GM21381 (cell line): ENCODE measurements around the gene RTN4RL2.

ENCODE experiments used
- ATAC-seq: cut with Tn5 transposase; IDR thresholded peaks from one replicate; pipeline ENCODE4 v1.9.1; 2021; ENCODE audit warnings: mild to moderate bottlenecking, moderate library complexity; ENCODE audit not compliant: unreplicated experiment

RTN4RL2 gene

DNA sequence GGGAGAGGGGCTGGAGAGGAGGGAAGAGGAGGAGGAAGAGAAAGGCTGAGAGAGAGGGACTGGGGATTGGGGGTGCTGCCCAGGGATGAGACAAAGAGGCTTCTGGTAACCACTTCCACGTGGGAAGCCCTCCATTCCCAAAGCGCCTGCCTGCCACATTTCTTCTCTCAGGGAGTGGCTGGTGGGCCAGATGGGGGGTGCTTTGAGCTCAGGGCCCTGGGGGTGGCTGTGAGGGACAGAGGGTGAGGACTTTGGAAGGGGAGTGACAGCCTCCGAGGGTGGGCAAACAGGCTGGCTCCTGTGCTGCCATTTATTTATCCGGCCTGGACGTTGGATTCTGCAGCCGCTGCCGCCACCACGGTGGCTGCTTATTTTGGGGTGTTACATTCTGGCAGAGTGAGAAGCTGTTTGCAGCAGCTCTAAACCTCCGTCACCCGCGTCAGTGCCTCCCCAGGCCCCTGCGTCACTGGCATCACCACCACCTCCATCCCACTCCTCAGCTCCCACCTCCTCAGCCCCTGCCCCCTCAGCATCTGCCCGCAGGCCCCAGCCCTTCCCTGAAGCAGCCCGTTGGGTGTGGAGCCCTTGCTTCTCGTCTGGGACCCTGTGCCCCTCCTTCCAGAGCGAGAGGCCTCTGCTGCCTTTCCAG, 1.6 kb downstream of the RTN4RL2 start:
- no peak for ATAC-seq

DNA sequence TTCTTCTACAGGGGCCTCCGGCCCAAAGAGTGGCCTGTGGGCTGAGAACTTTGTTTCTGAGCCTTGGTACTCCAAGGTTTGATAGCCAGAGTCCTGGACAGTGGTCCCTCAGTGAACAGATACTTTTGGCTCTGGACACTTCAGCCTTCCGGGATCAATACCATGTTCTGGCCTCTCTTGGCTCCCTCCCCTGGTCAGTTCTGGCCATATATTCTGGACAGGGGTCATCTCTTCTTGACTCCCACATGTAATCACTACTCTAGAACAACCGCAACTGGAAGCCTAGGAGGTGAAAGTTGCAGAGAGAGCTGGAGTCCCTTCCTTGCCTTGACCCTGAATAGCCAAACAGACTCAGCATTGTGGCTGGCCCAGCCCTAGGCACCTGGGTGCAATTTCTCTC, 2.3 kb downstream of the RTN4RL2 start:
- no peak for ATAC-seq

DNA sequence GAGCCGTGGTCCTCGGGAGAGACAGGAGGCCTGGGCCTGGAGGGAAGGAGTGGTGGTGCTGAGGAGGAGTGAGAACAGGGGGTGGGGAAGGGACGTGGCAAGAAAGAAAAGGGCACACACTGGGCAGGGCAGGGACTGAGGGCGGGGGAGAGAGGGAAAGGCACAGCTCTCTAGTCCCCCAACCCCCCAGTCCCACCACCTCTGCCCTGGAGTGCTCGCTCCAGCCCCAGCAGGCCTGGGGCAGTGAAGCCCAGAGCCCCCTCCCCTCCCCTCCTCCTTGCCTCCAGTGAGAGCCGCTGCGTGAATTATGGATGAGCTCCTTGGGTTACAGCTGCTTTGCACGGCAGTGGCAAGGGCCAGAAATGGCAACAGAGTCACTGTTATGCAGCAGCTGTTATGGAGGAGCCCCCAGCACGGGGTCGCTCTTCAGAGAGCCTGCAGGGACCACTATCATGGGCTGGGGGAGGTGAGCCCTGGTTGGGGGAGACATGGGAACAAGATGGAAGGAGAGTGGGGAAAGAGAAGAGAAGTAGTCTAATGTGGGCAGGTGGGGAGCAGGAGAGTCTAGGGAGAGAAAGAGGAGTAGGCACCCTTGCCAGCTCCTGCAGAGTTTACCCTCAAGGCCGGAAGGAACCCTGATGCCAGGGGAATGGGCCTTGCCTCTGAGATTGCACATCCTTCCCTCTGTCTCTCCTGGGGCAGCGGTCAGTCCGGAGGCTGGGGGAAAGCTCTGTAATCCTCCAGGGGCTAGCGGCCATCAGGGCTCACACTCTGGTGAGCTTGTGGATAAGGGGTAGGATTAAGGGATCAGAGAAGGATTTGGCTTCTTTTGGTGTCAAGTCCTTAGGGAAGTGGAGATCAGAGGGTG, 3.6 kb downstream of the RTN4RL2 start:
- ATAC-seq, result no peak

DNA sequence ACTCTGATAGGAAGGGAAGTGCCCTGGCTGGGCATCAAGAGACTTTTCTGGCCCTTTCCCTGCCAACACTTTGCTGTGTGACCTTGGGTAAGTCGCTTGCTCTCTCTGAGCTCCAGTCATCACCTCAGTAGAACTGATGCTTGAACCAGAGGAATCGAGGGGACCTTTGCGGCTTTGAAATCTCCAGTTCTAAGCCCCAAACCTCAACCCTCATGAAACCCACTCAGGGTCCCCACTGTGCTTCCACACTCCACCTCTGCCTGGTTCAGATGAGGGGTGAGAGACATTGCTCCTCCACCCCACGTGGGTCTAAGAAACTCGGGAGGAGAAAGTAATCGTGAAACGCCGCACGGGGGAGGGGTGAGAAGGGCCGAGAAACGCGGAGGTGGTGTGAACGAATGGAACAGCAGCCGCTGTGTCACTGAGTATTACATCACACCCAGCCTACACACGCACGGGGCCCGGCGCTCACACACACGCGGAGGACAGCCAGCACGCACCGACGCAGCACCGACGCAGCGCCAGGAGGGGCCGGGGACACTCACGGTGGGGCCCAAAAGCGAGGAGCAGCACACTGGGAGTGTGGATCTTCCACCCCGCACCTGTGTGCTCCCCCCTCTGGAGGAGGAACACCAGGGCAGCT, 4.3 kb downstream of the RTN4RL2 start:
- no peak for ATAC-seq

DNA sequence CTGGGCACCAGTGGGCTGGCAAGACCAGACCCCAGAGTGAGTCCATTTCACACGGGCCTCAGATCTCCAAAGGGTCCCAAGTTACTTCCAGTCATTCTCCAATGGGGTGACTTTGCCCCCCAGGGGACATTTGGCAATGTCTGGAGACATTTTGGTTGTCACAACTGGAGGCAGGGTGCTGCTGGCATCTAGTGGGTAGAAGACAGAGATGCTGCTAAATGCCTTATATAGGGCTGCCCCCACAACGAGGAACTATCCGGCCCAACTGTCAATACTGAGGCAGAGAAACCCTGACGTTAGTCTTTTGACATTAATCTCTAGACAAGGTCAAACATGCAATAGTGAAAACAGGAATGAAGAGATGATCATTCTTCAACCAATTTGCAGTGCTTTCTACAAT, 6.4 kb downstream of the RTN4RL2 start:
- no peak for ATAC-seq

GRCh38 chr11:57467508-57468157, 7.3 kb downstream of the RTN4RL2 start:
- ATAC-seq, result no peak

GRCh38 chr11:57468276-57468675, 7.9 kb downstream of the RTN4RL2 start:
- ATAC-seq, result no peak

DNA sequence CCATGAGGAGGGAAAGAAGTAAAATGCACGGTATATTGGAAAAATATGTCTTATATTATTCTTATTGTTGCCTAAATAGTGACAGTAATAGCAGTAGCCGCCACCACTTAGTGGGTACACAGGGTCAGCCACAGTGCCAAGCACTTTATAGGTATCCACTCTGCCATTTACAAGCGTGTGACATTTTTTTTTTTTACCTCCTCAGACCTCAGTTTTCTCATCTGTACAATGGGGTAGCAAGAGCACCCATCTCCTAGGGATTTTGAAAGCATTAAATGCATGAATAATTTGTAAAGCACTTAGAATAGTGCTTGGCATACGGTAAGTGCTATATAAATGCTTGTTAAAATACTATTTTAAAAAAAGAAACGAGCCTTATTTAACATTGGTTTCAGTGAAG, 8.9 kb downstream of the RTN4RL2 start:
- ATAC-seq, result no peak

DNA sequence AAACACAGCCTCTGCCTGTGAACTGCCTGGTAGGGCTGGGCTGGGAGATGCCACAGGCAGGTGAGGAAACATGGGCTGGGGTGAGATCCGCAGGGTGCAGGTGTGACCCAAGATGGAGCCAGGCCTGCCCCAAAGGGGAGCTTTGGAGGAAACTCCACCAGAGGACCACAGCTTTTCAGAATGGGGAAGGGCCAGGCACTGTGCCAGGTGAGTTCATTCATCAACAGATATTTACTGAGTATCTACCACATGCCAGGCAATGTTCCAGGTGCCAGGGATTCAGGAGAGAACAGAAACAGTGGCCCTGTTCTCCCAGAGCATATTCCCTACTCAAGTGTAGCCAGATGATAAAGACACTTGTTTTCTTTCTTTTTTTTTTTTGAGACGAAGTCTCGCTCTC, 11.2 kb downstream of the RTN4RL2 start:
- ATAC-seq, result no peak

- no peak for ATAC-seq
Observed at GRCh38 chr11:57473285-57473841, 13.0 kb downstream of the RTN4RL2 start.

DNA sequence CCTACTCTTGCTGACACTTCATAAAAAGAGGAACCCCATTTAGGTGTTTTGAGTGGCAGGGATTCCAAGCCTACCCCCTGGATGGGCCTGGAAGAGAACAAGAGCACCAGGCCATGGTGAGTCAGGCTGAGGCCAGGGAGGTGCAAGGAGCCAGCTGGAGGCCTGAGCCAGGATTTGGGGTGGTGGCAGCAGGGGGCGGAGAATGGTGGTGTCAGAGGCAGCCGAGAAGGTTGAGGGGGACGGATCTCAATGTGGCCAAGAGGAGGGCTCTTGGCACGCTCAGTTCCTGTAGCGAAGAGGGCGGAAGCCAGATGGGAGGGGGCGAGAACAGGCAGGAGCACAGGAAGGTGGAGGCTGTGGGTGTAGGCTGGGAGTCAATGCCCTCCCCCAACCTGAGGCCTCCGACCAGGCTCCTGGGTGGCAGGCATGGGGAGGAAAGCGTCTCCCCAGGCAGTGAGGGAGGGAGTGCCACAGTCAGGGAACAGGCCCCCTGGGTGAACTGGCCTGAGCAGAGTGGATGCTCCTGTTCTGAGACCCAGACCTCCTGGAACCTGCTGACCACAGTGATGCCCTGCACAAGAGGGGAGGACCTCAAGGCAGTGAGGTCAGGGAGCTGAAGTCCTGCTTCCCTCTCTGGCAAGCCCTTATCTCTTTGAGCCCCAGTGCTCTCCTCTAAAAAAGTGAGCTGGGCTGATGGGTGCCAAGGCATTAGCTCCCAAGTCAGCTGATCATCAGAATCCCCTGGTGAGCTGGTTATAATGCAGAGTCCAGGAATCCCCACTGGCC, 13.9 kb downstream of the RTN4RL2 start:
- peak; percentile 46 for ATAC-seq

GRCh38 chr11:57474803-57475115, 14.4 kb downstream of the RTN4RL2 start:
- no peak for ATAC-seq

DNA sequence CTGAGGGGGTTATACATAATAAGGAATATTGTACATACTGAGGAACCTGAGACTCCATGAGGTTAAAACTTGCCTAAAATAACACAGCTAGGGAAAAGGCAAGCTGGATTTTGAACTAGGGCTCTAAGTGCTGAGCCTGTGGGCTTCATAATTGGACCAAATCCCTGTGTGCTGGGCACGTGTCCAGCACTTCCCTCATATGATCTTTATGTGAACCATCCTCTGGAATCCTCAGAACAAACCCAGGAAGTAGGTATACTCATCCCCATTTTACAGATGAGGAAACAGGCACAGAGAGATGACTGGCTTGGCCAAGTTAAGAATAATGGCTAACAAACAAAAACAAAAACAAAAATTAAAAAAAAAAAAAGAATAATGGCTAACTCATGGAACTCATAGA, 14.9 kb downstream of the RTN4RL2 start:
- no peak for ATAC-seq

- ATAC-seq, result no peak
Observed at GRCh38 chr11:57475671-57476046, 15.3 kb downstream of the RTN4RL2 start.

- ATAC-seq, result peak; percentile 27
Observed at GRCh38 chr11:57476047-57476756, 15.9 kb downstream of the RTN4RL2 start.

GRCh38 chr11:57476757-57477506, 16.6 kb downstream of the RTN4RL2 start:
- peak; percentile 44 for ATAC-seq

DNA sequence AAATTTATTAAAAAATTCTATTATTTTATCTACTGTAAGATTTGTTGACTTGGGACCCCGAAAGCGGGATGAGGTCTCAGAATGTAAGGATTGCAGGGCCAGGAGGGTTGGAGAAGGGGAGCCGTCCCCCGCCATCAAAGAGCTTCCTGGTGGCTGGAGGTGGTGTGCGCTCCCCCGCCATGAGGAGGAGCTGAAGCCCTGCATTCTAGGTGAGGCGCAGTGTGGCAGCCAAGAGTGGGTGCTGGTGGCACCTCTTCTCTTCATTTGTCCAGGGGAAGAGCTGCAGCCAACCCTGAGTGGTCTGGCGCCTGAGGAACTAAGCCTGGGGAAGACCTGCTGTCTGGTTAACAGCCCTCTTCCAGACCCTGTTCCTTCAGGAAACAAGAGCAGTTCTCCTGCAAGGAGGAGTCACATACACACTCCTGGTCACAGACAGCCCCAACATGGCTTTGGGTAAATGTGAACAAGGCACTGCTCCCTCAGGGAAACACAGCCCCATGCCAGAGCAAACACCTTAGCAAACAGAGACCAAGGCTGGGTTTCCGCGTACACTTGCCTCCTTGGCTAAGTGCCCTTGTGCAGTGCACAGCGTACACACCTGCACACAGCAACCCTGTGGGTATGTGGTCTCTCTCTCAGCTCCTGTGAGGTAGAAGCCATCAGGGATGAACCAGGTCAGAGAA, 17.3 kb downstream of the RTN4RL2 start:
- ATAC-seq, result no peak

GRCh38 chr11:57479021-57479663, 18.8 kb downstream of the RTN4RL2 start:
- no peak for ATAC-seq
